ENCODE measurements around the gene SLC4A7. TPM values are rescaled to one million over a fixed set of nuclear protein-coding genes. Genes with fewer than 3 reads are reported as not detected.

SLC4A7 gene
- total and polyA plus RNA-seq, 10 of the 15 experiments (the other 5 are each of a cell fraction or from before 2014, with no cell fraction given), result 4.4 to 41.4 (median 18.3) TPM

DNA sequence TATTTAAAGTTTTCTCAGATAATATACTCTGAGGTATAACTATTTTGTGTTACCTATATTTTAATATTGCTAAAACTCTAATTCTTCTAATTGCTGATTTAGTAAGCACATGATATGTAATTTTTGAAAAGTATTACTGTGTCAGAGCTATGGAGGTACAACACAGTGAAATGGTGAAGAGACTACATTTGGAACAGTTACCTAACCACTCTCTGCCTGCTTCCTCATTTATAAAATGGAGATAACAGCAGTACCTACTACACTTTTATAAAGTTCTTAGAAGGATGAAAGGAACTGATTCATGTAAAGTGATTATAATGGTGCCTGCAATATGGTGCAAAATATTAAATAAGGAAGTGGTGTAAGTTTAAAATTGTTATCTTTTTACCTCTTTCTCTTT is 98.7 kb downstream of the SLC4A7 start:
- Histone ChIP-seq H4K20me1 (ENCODE audit: control insufficient read depth, insufficient read depth) (no peaks in the 10 kb centered on the region), H3K4me3 (no peak overlapping the region), H3K27me3 (replicated peaks in 1 of 2; ENCODE audit: control insufficient read depth in 2 of 2, insufficient read depth in 2 of 2, low read length in 1 of 2) (no peaks in the 10 kb centered on the region), H2AFZ (ENCODE audit: control insufficient read depth, low read depth, low read length) (no peak overlapping the region), H3K27ac (ENCODE audit: control insufficient read depth, insufficient read depth) (no peak overlapping the region), H3K9me3 (replicated peaks; ENCODE audit: control insufficient read depth, insufficient read depth, low read length) (no peaks in the 10 kb centered on the region), H3K4me1 (ENCODE audit: control insufficient read depth, insufficient read depth, low read length) (no peaks in the 10 kb centered on the region), H3K79me2 (ENCODE audit: control insufficient read depth, insufficient read depth, low read length) (no peaks in the 10 kb centered on the region), H3K4me2 (ENCODE audit: control insufficient read depth, insufficient read depth) (no peak overlapping the region), H3K9ac (ENCODE audit: control insufficient read depth, insufficient read depth, low read length) (no peak overlapping the region), H3K36me3 (ENCODE audit: control insufficient read depth in 2 of 2, insufficient read depth in 2 of 2, low read length in 1 of 2) (peaks cover 0 to 5% of the 10 kb centered on the region in 2 experiments; a peak in 2 of 4 replicates)
- ChIA-PET SMC1A (ENCODE audit: uncharacterized antibody, unreplicated experiment) (no interaction called here), CTCF (no interaction called here), POLR2A (no interaction called here), RAD21 (ENCODE audit: unreplicated experiment) (no interaction called here)
- ATAC-seq, result no peak
- in situ Hi-C loops (cut with MboI) (no loop called here), intact Hi-C loops (cut with micrococcal nuclease; ENCODE audit: unreplicated experiment) (no loop called here)
- TF ChIP-seq CUX1 (IDR thresholded peaks at IDR 0.05; ENCODE audit: insufficient replicate concordance, low read depth, low read length) (no peak), NBN (IDR thresholded peaks at IDR 0.05) (no peak), CHD1 (IDR thresholded peaks at IDR 0.05; ENCODE audit: low read depth, low read length) (no peak), IKZF1 (conservative IDR thresholded peaks at IDR 0.05) (no peak), SPI1 (IDR thresholded peaks at IDR 0.05; ENCODE audit: borderline replicate concordance, insufficient read depth, low read depth, low read length) (0 out of 2 replicates have a peak, but pooled peaks have one; percentile 2), TAF1 (IDR thresholded peaks at IDR 0.05; ENCODE audit: borderline replicate concordance, low read depth, low read length) (no peak), TCF12 (IDR thresholded peaks at IDR 0.05; ENCODE audit: low read depth, low read length) (no peak)
- no peak for DNase-seq (ENCODE audit: low read depth, low spot score)
- no peak for FAIRE-seq
- BruUV-seq (replicated peaks), result no TSS peak

All from GM12878 (cell line).